ENCODE data around the gene KHDC4.
"Not testable (repeated sequence)": the region's sequence is repeated elsewhere in the genome, so short reads cannot be mapped to it uniquely, and the experiment has no call there.

Gene KHDC4

DNA sequence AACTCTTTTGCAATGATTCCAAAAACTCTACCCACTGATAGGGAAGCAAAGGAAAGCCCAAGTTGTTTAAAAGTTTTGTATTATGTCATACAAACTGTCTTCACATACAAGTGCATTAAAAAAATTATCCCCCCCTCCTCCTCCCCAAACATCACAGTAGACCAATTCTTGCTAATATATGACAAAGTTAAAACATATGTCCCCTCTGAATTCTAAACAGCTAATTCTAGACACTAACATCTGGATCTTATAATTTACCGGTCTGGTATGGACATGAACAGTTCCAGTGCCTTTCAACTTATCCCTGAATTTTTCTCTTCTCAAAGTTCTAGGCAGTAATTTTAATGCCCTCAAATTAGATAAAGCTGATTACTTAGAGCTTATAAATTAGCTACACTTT lies 36.5 kb downstream of the KHDC4 start:
- DNase-seq, result peak; percentile 10

DNA sequence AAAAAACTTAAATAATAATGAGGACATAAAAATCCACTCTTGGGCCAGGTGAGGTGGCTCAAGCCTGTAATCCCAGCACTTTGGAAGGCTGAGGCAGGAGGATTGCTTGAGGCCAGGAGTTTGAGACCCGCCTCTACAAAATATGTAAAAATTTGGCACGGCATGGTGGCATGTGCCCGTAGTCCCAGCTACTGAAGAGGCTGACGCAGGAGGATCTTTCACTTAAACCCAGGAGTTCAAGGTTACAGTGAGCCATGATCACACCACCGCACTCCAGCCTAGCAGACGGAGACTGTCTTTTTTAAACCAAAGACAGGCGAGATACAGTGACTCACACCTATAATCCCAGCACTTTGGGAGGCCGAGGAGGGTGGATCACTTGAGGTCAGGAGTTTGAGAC lies 37.7 kb downstream of the KHDC4 start:
- not testable (repeated sequence) for DNase-seq

DNA sequence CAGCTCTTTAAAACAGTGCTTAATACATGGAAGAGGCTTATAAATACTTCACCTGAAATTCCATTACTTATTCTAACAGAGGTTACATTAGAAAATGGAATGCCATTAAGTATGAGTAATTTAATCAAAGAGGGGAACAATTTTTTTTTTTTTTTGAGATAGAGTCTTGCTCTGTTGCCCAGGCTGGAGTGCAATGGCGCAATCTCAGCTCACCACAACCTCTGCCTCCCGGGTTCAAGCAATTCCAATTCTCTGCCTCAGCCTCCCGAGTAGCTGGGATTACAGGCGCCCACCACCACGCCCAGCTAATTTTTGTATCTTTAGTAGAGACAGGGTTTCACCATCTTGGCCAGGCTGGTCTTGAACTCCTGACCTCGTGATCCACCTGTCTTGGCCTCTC lies 38.6 kb downstream of the KHDC4 start:
- DNase-seq, result not testable (repeated sequence)

DNA sequence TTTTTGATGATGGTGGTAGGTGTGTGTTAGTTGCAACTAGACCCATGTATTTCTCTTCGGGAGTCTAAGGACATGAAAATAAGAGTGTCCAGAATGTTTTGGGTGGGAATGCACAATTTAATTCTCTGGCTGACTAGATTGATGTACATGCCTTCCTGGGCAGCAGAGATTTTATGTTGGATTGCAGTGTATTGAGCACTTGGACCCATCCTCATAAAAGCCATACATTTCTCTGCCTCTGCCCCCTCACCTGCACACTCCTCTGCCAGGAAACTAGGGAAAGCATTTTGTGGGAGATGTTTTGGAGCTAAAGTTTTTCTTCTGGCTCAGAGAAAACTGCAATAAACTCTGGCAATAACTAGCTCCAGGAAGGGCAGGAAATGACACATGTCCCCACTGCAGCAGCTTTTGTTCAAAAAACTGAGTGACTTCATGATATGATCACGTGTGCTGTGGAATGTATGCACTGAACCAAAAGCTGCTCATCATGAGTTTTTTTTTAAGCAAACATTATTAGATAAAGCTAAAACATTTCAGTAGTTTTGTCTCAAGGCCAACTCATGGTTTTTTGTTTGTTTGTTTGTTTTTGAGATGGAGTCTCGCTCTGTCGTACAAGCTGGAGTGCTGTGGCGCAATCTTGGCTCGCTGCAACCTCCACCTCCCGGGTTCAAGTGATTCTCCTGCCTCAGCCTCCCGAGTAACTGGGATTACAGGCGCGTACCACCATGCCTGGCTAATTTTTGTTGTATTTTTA lies 40.6 kb downstream of the KHDC4 start:
- DNase-seq, result peak; percentile 94

DNA sequence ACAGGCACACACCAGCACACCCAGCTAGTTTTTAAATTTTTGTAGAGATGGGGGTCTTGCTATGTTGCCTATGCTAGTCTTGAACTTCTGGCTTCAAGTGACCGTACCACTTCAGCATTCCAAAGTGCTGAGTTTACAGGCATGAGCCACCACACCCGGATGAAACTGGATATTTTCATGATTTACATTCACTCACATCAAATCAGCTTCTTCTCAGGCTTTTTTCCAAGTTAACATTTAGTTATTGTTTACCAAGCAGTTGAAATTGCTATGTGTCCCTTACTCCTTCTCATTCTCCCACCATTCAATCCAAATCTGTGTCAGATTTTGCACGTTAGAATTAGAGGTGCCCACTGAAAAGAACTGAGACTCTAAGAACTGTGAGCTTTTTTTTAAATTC lies 41.4 kb downstream of the KHDC4 start:
- DNase-seq, result peak; percentile 87

DNA sequence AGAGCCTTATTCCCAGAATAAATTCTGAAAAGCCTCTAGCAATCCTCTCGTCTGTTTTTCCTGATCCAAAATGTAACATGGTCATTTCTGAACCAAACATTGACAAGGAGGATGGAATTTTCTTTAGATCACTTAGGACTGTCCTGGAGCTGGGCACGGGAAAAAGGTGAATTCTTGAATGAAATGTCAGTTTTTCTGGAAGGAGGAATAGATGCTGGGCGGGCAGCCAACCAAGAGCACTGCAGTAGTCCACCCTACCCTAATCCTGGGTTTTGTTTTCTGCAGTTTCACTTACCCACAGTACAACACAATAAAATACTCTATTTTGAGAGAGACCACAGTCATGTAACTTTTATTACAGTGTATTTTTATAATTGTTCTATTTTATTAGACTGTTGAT lies 44.0 kb downstream of the KHDC4 start:
- DNase-seq, result peak; percentile 23

DNA sequence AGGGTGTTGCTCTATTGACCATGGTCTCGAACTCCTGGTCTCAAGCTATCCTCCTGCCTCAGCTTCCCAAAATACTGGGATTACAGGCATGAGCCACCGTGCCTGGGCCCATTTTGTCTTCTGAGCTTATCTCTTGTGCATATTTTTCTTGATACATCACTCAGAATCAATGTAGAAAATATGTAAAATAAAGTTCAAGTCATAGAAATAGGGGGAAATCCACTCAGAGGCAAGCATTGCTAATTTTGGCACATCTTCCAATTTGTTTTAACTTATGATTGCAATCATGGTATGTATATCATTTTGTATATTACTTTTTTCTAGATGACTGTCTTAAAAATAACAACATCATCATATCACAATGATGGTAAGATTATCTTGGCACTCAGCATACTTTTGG lies 44.6 kb downstream of the KHDC4 start:
- DNase-seq, result peak; percentile 69

DNA sequence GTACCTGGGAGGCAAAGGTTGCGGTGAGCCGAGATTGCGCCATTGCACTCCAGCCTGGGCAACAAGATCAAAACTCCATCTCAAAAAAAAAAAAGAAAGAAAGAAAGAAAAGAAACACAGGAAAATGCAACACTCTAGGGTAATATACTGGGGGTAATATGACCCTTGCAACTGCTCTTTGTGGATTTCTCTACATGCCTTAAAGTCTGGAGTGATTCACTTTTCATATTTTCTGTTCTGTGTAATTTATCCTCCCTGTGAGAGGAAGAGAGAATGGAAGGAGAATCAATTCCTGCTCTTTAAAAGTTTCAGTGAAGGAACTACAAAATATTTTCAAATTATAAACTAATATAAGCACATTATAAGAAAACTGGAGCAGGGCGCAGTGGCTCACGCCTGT lies 45.7 kb downstream of the KHDC4 start:
- DNase-seq, result peak; percentile 65

DNA sequence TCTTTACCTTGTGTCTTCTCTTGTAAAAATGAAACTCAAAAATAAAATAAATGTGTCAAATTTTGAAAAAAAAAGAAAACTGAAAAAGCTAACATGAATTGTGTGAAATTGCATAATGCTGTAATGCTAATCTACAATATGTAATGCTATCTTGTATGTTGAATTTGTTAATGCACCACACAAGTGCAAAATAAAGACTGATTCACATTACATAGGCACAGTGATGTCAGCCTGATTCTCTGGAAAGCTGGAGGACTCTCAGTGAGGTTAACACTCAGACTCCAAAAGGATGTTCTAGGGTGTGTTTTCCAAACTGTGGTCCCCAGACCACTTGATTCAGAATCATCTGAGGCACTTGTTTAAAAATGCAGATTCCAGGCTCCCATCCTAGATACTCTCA lies 49.2 kb downstream of the KHDC4 start:
- no peak for DNase-seq

DNA sequence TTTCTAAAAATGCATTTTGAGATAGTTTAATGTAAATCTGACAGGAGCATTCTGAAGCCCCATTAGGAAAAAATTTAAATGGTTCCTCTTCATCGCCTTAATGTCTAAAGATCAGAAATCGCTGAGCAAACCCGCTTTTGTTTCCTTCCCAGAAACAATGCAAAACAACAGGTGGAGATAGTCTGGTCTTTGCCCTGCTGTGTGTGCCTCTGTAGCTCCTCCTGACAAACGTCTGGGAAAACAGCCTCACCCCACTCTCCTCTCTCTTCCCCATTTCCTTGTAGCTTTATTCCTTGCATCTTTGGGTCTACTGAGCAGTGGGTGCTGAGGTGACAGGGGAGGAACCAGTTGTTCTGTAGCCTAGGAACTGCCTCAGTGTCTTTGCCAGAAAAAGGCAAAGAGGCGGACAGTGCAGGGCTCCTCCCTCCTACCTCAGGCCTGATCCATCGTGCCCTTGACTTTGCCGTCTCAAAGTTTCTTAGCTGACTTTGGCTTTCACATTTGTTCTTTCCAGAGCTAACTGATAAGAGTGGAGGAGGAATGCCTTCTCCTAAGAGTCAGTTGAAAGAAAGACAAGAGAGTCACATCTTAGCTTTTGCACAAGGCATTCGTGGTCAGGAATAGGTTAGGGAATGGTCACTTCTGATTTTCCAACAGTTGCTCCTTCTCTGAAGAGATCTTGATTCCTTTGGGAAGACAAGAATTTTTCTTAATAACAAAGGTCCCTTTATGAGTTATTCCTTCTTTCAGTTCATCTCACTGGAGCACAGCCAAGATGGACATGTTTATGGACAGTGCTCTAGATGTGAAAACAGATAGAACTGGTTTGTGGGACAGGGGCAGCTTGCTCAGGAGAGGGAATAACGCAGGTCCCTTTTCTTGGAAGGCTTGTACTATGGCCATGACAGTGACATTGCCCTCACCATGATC lies 49.9 kb downstream of the KHDC4 start:
- DNase-seq, result no peak

DNA sequence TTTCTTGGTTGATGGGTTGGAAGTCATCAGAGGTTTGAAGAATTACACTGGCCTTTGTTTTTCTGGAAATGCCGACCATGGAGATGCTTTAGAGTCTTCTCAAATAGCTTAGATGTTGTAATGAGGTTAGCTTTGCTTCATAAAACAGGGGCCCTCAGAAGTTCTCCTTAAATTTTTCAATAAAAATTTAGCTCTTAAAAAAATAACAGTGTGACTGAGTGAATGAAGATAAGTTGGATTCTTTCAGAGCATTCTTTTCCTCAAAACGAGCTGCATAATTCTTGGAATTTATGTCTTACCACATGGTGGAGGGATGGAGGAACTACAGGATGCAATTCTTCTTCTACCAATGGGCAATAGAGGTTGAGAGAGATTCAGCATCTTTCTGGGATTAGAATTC lies 51.4 kb downstream of the KHDC4 start:
- no peak for DNase-seq

DNA sequence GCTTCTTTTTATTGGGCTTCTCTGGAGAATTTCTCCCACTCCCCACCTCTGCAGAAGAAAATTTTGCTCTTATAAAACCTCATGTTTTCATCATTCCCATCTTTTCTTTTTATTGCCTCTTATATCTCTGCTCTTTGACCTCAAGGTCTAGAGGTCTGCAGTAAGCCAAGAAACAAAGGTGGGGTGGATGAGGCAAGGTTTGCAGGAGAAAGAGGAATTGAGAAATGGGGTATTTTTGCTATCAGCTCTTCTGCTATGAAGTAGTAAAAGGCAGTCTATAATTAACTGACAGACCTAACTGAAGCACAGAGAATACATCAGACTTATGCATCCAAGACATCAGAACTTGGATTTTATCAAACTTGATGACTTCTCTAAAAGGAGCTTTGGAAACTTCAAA lies 52.0 kb downstream of the KHDC4 start:
- no peak for DNase-seq

DNA sequence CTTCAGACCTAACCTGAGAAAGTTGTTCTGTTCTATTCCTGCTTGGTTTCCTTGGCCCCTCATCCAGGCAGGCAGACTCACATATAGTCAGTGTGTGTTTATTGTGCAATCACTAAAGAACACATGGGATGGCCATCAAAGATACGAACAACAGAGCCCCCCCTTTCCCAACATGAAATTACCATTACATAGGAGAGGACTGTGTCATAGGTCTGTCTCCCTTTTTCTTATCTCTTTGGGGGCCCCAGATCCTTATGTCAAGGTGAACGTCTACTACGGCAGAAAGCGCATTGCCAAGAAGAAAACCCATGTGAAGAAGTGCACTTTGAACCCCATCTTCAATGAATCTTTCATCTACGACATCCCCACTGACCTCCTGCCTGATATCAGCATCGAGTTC lies 53.3 kb downstream of the KHDC4 start:
- no peak for DNase-seq

DNA sequence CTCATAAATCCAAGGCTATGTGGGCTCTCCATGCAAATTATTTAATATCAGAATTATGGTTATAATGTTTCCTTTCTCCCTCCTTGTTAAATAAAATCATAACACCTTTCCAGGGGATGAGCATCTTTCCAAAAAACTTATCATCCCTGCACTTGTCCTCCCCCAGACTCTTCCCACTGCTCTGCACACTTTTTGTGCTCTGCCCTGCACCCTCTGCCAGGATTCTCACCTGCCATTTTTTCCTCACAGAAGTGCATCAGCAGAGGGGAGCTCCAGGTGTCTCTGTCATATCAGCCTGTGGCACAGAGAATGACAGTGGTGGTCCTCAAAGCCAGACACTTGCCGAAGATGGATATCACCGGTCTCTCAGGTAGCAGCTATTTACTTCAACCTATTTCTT lies 54.0 kb downstream of the KHDC4 start:
- DNase-seq, result no peak

DNA sequence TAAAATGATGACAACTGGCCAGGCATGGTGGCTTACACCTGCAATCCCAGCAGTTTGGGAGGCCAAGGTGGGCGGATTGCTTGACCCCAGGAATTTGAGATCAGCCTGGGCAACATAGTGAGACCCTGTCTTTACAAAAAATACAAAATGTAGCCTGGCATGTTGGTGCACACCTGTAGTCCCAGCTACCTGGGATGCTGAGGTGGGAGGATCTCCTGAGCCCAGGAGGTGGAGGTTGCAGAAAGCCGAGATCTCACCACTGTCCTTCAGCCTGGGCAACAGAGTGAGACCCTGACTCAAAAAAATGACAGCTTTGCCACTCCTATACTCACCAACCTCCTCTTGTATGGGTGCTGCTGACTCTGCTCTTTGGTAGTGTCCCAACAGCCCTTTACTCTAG lies 56.3 kb downstream of the KHDC4 start:
- DNase-seq, result no peak

DNA sequence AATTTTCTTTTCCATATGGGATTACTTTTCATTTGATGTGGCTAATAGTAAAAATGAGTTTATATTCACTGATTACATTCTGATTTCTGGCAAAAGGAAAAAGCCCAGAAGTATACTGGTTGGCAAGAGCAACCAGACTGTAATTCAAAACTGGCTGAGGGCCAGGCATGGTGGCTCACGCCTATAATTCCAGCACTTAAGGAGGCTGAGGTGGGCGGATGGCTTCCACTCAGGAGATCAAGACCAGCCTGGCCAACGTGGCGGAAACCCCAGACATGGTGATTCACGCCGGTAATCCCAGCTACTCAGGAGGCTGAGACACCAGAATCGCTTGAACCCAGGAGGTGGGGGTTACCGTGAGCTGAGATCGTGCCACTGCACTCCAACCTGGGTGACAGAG lies 60.4 kb downstream of the KHDC4 start:
- no peak for DNase-seq

DNA sequence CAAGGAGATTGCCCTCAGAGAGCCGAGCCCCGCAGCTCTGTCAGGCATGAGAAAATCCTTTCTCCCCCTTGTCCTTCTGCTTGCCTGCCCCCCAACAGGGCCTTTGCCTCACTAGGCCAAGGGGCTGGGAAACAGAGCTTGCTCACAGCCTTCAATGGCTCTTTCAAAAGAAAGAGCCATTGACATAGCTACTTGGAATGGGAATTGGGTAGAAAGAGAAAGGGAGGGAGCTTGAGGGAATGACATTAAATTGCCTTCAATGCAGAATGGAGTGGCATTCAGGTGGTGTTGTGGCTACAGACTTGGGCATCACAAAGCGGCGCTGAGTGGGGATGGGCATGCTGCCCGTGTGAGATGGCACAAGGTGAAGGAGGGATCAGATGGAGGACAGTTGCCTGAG lies 61.7 kb downstream of the KHDC4 start:
- no peak for DNase-seq

DNA sequence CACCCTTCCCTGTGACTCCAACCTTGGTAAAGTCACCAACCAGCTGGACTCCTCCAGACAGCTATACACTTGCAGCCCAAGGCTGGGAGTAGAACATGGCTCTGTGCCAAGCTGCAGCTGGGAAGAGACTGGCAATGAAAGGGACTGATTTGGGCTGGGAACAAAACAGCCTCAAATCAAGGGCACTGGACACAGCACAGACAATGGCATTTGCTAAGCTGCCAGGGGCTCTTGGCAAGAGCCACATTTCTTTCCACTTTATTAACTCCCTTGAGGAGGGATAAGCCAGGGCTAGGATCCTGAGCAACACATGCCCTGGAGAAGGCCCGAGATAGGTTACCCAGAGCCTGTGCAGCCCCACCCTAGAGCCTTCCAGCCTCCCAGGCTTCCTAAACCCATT lies 62.8 kb downstream of the KHDC4 start:
- no peak for DNase-seq

DNA sequence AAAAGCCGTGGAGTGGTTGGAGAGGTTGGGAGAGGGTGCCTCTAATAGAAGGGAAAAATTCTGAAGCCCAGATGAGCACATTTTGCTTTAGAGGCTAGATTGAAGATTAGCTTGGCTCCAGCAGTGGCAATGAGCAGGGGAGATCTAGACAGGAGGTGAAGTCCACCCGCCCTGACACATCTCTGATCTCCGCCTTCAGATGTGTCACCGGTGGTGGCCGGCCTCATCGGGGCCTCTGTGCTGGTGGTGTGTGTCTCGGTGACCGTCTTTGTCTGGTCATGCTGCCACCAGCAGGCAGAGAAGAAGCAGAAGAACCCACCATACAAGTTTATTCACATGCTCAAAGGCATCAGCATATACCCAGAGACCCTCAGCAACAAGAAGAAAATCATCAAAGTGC lies 66.4 kb downstream of the KHDC4 start:
- no peak for DNase-seq

DNA sequence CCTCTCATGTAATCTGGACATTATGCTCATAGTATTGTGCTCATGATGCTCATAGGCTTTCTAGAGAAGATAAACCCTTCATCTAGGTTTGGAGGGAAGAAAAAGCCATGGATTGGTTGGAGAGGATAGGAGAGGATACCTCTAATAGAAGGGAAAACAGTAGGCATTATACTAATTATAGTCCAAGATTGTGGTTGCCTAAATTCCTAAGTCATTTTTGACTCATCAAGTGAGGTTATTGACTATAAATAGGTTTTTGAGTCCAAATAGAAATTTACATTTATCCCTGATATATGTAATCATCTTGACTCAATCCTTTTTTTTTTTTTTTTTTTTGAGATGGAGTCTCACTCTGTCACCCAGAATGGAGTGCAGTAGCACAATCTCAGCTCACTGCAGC lies 69.8 kb downstream of the KHDC4 start:
- DNase-seq, result peak; percentile 61

Measured in fibroblast of skin of right biceps (primary cell).